22Rv1 (cell line): Measurements from ENCODE around the gene OR10A5.

Experiments
- ZFX ChIP-seq: fragments of 450-650 bp; IDR thresholded peaks from 2 replicates; pipeline ENCODE4 v1.6.1; 2017; ENCODE audit warnings: antibody characterized with exemption, borderline replicate concordance
- TF ChIP-seq, protein P1 (sequence below): fragments of 450-650 bp; IDR thresholded peaks from 2 replicates; pipeline ENCODE4 v1.5.1; 2017; ENCODE audit warnings: mild to moderate bottlenecking

- TF ChIP-seq, protein P1, sequence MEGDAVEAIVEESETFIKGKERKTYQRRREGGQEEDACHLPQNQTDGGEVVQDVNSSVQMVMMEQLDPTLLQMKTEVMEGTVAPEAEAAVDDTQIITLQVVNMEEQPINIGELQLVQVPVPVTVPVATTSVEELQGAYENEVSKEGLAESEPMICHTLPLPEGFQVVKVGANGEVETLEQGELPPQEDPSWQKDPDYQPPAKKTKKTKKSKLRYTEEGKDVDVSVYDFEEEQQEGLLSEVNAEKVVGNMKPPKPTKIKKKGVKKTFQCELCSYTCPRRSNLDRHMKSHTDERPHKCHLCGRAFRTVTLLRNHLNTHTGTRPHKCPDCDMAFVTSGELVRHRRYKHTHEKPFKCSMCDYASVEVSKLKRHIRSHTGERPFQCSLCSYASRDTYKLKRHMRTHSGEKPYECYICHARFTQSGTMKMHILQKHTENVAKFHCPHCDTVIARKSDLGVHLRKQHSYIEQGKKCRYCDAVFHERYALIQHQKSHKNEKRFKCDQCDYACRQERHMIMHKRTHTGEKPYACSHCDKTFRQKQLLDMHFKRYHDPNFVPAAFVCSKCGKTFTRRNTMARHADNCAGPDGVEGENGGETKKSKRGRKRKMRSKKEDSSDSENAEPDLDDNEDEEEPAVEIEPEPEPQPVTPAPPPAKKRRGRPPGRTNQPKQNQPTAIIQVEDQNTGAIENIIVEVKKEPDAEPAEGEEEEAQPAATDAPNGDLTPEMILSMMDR = no peak
- TF ChIP-seq ZFX = no peak
Measured at GRCh38 chr11:6855971-6856541, 10.6 kb downstream of the OR10A5 start.
